HEK293 (cell line): ENCODE measurements around the gene IL1RN.

Source experiments
- CTCF ChIP-seq: fragments of 450-650 bp; formaldehyde crosslinking; IDR thresholded peaks from 2 replicates; pipeline ENCODE4 v1.5.1; 2016; ENCODE audit warnings: missing biosample characterization, missing genetic modification characterization
- ZNF658 ChIP-seq: fragments of 450-650 bp; formaldehyde crosslinking; IDR thresholded peaks from 2 replicates; pipeline ENCODE4; 2016; ENCODE audit warnings: missing biosample characterization, missing genetic modification characterization
- ZNF747 ChIP-seq: fragments of 450-650 bp; formaldehyde crosslinking; IDR thresholded peaks from 2 replicates; pipeline ENCODE4 v1.5.1; 2016; ENCODE audit warnings: missing biosample characterization, missing genetic modification characterization
- TF ChIP-seq, protein P1 (sequence below): fragments of 450-650 bp; formaldehyde crosslinking; IDR thresholded peaks from 2 replicates; pipeline ENCODE4 v1.5.1; 2016; ENCODE audit warnings: missing biosample characterization, missing genetic modification characterization, borderline replicate concordance

GRCh38 chr2:113126845-113127645 lies at the start of gene IL1RN:
- TF ChIP-seq, protein P1, sequence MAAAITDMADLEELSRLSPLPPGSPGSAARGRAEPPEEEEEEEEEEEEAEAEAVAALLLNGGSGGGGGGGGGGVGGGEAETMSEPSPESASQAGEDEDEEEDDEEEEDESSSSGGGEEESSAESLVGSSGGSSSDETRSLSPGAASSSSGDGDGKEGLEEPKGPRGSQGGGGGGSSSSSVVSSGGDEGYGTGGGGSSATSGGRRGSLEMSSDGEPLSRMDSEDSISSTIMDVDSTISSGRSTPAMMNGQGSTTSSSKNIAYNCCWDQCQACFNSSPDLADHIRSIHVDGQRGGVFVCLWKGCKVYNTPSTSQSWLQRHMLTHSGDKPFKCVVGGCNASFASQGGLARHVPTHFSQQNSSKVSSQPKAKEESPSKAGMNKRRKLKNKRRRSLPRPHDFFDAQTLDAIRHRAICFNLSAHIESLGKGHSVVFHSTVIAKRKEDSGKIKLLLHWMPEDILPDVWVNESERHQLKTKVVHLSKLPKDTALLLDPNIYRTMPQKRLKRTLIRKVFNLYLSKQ = no peak
- TF ChIP-seq CTCF (tag by site-specific recombination) (no peak), ZNF747 (tag by site-specific recombination) (no peak), ZNF658 (tag by site-specific recombination) (no peak)
